Sciatic nerve (tissue), 2 donors: ENCODE data around the gene ADAMTS14. TPM values are rescaled to one million over a fixed set of nuclear protein-coding genes. Genes with fewer than 3 reads are reported as not detected.
"Not testable (repeated sequence)": the region's sequence is repeated elsewhere in the genome, so short reads cannot be mapped to it uniquely, and the experiment has no call there.

Source experiments
- ATAC-seq: fragments of 200-7000 bp; cut with Tn5 transposase; one replicate; pipeline ENCODE4 v1.9.1; 2020; ENCODE audit warnings: mild to moderate bottlenecking, moderate library complexity
- DNase-seq: peaks from one replicate; pipeline ENCODE4 v3.0.0-alpha.2; 2020; ENCODE audit warnings: low spot score
- intact Hi-C: fragments of 100-400 bp; cut with DNase I; formaldehyde crosslinking; loops from one replicate; pipeline ENCODE4 v1.14.2; 2022
- total RNA-seq: library from RNA; stranded (reverse); fragmentation: NEBNext Ultra II Directional; extraction: Animal tissue kit (Norgen Biotek cat#: 25700); gene quantifications from one replicate; pipeline ENCODE4 v1.2.1, GENCODE V29; 2021
- donor health status: DM: no; HTN: no; CAD: no.
- donor health status: DM: no; HTN: no; CAD: no.

The ADAMTS14 gene
- total RNA-seq, 1 donor from 2014 or later = 3.1 TPM

GRCh38 chr10:70757856-70758255 is 85.5 kb downstream of the ADAMTS14 start:
- intact Hi-C loops = loop anchor here (10.0 kb wide), 1 partner anchor 293 kb away; no protein-coding TSS in a partner anchor
- no peak for DNase-seq
- no peak for ATAC-seq

DNA sequence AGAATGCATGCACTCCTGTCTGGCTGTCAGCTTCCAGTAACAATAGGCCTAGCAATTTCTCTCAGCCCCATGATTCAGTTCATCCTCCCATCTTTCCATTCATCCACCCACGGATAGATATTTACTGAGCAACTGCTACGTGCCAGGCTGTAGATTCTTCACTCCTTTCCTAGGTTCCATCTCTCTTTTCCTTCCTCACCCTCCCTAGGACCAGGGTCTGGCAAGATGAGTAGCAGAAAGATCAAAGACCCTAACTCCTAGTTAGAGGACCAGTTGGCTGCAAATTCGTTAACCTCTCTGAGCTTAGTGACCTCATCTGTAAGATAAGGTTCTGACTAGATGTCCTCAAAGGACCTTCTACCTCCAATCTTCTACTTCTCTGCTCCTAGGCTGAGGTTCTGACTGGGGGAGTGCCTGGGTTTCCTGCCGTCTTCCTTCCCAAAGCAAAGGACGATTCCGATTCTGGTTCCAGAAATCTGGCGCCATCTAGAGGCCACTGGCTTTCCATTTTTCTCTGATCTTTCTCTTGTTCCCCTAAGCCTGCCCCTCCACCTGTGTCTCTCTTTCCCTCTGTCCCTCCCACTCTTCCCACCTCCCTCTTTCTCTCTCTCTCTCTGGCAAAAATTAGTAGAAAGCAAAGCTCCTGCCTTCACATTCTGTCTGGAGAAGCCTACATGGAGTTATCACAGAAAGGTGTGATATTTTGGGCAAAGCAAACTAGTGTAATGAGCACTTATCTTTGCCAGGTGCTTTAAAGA is 86.6 kb downstream of the ADAMTS14 start:
- DNase-seq = peak; percentile 86
- intact Hi-C loops = loop anchor here (10.0 kb wide), 1 partner anchor 294 kb away; no protein-coding TSS in a partner anchor
- peak; percentile 51 for ATAC-seq

DNA sequence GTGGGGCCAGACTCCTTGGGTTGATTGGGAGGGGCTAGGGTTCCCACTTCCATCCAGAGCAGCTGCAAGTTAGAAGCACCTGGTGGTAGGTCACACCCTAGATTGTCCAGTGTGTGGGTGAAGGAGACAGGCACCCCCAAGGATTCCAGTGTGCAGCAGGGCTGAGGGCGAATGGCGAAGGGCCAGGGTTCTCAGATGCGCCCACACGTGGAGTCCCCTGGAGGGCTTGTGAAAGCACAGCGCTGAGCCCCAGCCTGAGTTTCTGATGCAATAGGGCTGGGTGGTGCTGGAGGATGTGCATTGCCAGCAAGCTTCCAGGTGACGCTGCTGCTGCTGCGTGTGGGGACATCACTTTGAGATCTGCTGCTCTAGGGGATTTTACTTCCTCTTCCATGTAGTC is 87.5 kb downstream of the ADAMTS14 start:
- peak; percentile 52 for ATAC-seq
- peak; percentile 65 for DNase-seq
- intact Hi-C loops = loop anchor here (10.0 kb wide), 1 partner anchor 295 kb away; no protein-coding TSS in a partner anchor

GRCh38 chr10:70760271-70760787 is 88.0 kb downstream of the ADAMTS14 start:
- DNase-seq = peak; percentile 53

GRCh38 chr10:70761031-70761601 is 88.8 kb downstream of the ADAMTS14 start:
- no peak for ATAC-seq
- intact Hi-C loops = no loop called here
- peak; percentile 51 for DNase-seq

More at GRCh38 chr10:70760271-70760787, 88.0 kb downstream of the ADAMTS14 start:
- peak; percentile 7 for ATAC-seq
- intact Hi-C loops = no loop called here

DNA sequence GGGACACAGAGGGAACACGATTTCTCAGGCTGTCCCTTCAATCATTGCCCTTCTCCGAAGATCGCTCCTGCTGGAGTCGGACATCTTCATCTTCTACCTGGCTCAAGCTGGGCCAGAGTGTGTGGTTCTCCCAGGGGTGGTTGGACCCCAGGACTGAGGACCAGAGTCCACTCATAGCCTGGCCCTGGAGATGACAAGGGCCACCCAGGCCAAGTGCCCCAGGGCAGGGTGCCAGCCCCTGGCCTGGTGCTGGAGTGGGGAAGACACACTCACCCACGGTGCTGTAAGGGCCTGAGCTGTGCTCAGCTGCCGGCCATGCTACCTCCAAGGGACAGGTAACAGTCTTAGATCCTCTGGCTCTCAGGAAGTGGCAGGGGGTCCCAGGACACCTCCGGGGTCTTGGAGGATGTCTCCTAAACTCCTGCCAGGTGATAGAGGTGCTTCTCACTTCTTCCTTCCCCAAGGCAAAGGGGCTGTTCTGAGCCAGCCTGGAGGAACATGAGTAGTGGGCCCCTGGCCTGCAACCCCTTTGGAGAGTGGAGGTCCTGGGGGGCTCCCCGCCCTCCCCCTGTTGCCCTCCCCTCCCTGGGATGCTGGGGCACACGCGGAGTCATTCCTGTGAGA is 89.5 kb downstream of the ADAMTS14 start:
- intact Hi-C loops = no loop called here
- ATAC-seq = no peak
- peak; percentile 42 for DNase-seq

GRCh38 chr10:70762441-70763175 is 90.3 kb downstream of the ADAMTS14 start:
- intact Hi-C loops = no loop called here
- no peak for ATAC-seq
- DNase-seq = peak; percentile 23

DNA sequence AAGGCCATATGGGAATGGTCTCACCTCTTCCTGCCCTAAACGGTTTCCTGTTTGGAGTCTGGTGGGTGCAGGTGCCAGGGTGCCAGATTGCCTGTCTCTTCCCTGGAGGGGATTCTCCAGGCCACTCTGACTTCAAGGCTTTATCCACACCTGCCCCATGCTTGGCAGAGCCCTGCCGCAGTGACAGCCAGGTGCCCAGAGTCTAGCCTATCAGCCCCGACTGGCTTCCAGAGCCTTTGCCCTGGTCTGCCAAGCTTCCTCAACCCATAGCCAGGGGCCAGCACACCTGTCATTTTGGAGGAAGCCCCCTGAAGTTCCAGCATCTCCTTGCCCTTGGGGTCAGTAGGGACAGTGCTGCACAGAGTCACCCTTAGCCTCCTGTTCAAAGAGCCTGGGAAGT is 91.3 kb downstream of the ADAMTS14 start:
- ATAC-seq (no peak), DNase-seq (peak; percentile 26)
- intact Hi-C loops = no loop called here

- DNase-seq (peak; percentile 21), ATAC-seq (no peak)
- intact Hi-C loops = no loop called here
These were observed 93.7 kb downstream of the ADAMTS14 start for GRCh38 chr10:70765794-70766594.

DNA sequence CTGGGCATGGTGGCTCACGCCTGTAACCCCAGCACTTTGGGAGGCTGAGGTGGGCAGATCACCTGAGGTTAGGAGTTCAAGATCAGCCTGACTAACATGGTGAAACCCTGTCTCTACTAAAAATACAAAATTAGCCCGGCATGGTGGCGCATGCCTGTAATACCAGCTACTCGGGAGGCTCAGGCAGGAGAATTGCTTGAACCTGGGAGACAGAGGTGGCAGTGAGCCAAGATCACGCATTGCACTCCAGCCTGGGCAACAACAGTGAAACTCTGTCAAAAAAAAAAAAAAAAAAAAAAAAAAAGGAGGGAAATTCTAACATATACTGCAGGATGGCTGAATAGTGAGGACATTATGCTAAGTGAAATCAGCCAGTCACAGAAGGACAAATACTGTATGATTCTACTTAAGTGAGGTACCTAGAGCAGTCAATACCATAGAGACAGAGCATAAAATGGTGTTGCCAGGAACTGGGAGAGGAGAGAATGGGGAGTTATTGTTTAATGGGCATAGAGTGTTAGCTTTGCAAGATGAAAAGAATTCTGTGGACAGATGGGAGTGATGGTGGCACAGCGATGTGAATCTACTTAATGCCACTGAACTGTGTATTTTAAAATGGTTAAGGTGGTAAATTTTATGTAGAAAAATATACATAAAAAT is 95.8 kb downstream of the ADAMTS14 start:
- not testable (repeated sequence) for DNase-seq

DNA sequence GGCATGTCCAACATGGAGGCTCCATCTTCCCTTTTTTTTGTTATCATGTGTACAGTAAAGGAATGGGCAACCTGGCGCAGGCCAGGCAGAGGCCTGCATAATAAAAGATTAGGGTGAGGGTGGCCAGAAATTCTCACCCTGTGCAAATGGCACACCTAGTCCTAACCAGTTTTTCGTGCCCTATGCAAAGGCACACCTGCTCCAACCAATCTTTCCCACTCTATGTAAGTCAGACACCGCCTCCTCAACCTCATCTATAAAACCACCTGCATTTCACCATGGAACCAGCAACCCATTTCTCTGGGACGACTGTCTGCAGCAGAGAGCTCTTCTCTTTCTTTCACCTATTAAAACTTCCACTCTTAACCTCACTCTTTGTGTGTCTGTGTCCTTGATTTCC is 96.8 kb downstream of the ADAMTS14 start:
- no peak for DNase-seq
- no peak for ATAC-seq
- intact Hi-C loops = no loop called here

More for the DNA sequence above, 95.8 kb downstream of the ADAMTS14 start:
- intact Hi-C loops, ATAC-seq: not testable (repeated sequence)

GRCh38 chr10:70770001-70770400 is 97.7 kb downstream of the ADAMTS14 start:
- ATAC-seq = no peak
- intact Hi-C loops = no loop called here
- DNase-seq = no peak

GRCh38 chr10:70770516-70770915 is 98.2 kb downstream of the ADAMTS14 start:
- ATAC-seq, intact Hi-C loops, DNase-seq: not testable (repeated sequence)

DNA sequence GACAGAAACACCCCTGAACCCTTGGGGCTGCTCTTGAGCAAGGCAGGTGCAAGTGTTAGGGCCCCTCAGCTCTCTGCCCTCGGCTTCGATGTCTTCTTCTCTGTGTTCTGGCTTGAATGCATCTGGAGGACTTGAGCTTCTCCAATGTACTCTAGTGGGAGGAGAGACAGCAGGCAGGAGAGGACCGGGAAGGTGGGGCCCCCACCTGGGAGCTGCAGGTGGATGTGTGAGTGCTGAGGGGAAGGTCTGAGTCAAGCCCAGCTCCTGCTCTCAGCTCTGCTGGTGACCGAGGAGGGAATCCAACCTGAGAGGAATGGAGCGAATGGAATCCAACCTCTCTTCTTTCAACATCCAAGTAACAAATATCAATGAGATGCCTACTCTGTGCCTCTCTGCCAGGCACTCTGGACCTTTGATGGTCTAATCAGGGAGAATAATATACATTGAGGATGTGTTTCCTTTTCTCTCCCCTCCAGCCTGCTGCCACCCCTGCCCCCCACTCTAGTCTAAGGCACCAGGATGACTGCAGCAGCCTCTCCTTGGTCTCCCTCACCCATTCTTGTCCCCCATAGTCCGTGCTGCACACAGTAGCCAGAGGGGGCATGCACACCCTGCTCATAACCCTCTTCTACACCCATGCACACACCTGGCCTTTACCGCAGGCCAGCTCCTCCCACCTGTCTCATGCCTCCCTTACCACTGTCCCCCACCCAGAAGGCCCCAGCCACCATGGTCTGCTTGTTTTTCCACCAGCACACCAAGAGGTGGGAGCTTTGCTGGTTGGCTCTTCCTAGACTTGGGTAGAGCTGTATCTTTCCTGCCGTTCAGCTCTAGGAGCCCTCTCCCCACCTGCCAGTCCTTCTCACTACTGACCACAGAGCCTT is 99.2 kb downstream of the ADAMTS14 start:
- DNase-seq (no peak), ATAC-seq (no peak)
- intact Hi-C loops = no loop called here

DNA sequence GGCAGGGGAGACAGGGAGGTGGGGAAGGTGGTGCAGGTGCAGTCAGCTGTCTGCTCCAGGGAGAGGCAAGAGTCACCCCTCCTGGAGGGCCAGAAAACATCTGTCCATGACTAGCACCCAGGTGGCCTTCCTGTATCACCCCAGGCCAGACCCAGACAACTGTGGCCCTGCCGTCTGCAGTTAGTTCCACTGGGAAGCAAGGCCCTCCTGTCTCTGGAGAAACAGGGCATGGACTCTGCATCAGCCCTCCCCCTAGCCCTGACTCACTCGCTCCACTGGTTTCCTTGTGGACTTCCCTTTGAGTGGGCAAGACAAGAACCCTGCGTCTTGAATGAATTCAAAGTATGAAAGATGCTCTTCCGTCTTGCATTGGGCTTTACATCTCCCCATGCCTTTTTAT is 100.3 kb downstream of the ADAMTS14 start:
- ATAC-seq = no peak
- no peak for DNase-seq
- intact Hi-C loops = no loop called here

DNA sequence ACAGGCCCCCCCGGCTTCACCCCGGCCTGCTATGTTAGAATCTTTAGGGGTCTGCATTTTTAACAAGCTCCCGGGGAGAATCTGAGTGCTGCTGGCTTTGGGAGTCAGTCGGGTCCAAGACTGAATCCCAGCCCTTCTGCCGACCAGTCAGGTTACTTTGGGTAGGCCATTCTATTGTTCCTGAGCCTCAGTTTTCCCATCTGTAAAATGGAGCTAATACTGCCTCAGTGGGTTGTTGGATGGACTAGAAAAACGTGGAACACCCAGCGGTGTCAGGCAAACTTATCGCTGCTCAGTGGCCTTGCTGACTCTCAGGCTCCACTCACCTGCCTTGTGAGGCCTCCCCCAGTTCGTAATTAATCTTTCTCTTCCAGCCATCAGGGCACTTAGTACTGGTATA is 101.2 kb downstream of the ADAMTS14 start:
- intact Hi-C loops = no loop called here

More for the DNA sequence above, 101.2 kb downstream of the ADAMTS14 start:
- DNase-seq = no peak
- no peak for ATAC-seq
